Heart left ventricle (tissue), 16 donors: ENCODE measurements around the gene MSI2. TPM values are rescaled to one million over a fixed set of nuclear protein-coding genes. Genes with fewer than 3 reads are reported as not detected.

Experiments used
- ATAC-seq, 4 donors: fragments of 200-7000 bp; cut with Tn5 transposase; one replicate each; pipeline ENCODE4 v1.9.1; 2020 to 2022; ENCODE audit warnings: moderate library complexity in 4 of 4, mild to moderate bottlenecking in 3 of 4, moderate number of reproducible peaks in 1 of 4
- DNase-seq, 5 donors: peaks; one replicate each; pipeline ENCODE4 v3.0.0-alpha.2; 2020
- H3K27ac ChIP-seq, 12 donors: fragments of 200-600 bp; sonication (generic) in 4 of 12; one replicate each; pipeline versions ENCODE4 v1.5.0 to v1.8.0; 2016 to 2022; ENCODE audit warnings: mild to moderate bottlenecking in 2 of 12
- H3K27me3 ChIP-seq, 9 donors: fragments of 200-600 bp; sonication (generic) in 2 of 9; one replicate each; pipeline versions ENCODE4 v1.5.1 to v1.8.0; 2016 to 2022; ENCODE audit warnings: mild to moderate bottlenecking in 3 of 9
- H3K36me3 ChIP-seq, 9 donors: fragments of 200-600 bp; sonication (generic) in 2 of 9; one replicate each; pipeline versions ENCODE4 v1.5.0 to v1.8.0; 2018 to 2022; ENCODE audit warnings: mild to moderate bottlenecking in 2 of 9
- H3K4me1 ChIP-seq, 12 donors: fragments of 200-600 bp; sonication (generic) in 4 of 12; one replicate each; pipeline versions ENCODE4 v1.5.0 to v1.8.0; 2016 to 2022; ENCODE audit warnings: mild to moderate bottlenecking in 3 of 12
- H3K4me3 ChIP-seq, 12 donors: fragments of 200-600 bp; sonication (generic) in 4 of 12; one replicate each; pipeline versions ENCODE4 v1.5.0 to v1.8.0; 2017 to 2022; ENCODE audit warnings: mild to moderate bottlenecking in 9 of 12, moderate library complexity in 4 of 12
- H3K9me3 ChIP-seq, 12 donors: fragments of 200-600 bp; sonication (generic) in 4 of 12; one replicate each; pipeline versions ENCODE4 v1.5.0 to v1.8.0; 2016 to 2022; ENCODE audit warnings: mild to moderate bottlenecking in 1 of 12
- CTCF ChIP-seq, 12 donors: fragments of 200-600 bp; sonication (generic) in 4 of 12; IDR thresholded peaks; one replicate each; pipeline versions ENCODE4 v1.5.0 to v1.8.0; 2018 to 2022; ENCODE audit warnings: antibody characterized with exemption in 12 of 12, mild to moderate bottlenecking in 5 of 12
- POLR2A ChIP-seq, 2 donors: fragments of 450-650 bp; IDR thresholded peaks; one replicate each; pipeline ENCODE4 v1.6.1; 2017; ENCODE audit warnings: antibody characterized with exemption in 2 of 2, mild to moderate bottlenecking in 2 of 2, moderate library complexity in 2 of 2
- WGBS, 4 donors: extraction: QIAGEN DNeasy Blood & Tissue Kit in 2 of 4; methylation state at CpG; one replicate each; pipeline versions ENCODE4 v1.1.5 to v1.1.7; 2013 to 2018; 5-methylcytosine and 5-hydroxymethylcytosine counted together
- intact Hi-C, 10 donors: fragments of 100-400 bp; cut with DNase I; formaldehyde crosslinking; loops; one replicate each; pipeline versions ENCODE4 v1.11.1 to v1.14.2; 2022
- polyA plus RNA-seq, 2 donors: library from polyadenylated mRNA; stranded (reverse); fragments of 200-250 nt; gene quantifications; one replicate each; pipeline ENCODE4 v1.2.3, GENCODE V29; 2013
- total RNA-seq, 9 donors: library from RNA; depleted of rRNA in 2 of 9; stranded (reverse); fragments of >200 nt in 2 of 9; fragmentation: NEBNext Ultra II Directional in 3 of 9; extraction: Animal tissue kit (Norgen Biotek cat#: 25700) in 3 of 9; gene quantifications; one replicate each; pipeline versions ENCODE4 v1.1.0 to v1.2.4, GENCODE V29; 2016 to 2023
- donor health status: ischemic (EF 13 %, LVEDD 7.1; RV severe dilation, severe dysfunction).
- donor health status: healthy with polysubstance abuse.
- donor health status: DM: no; HTN: yes; CAD: no.
- donor health status: DM: no; HTN: no; CAD: no.
- donor health status: ischemic (EF 25% LVEDD 6.9; RV normal size, moderate dysfunction).
- donor health status: ischemic (EF 25% LVEDD 5.7; RV mildly dilated, moderate dysfunction).
- donor health status: healthy.
- donor health status: DM: yes; HTN: yes; CAD: no.
- donor health status: ischemic (EF 35%, LVEDD 5.7; RV mildly dilated, moderate dysfunction).
- donor health status: nonischemic (EF 11% LVEDD 7.7; RV severe dilation, severe dysfunction).
- donor health status: DM: yes; HTN: yes; CAD: no.
- donor health status: PGD.
- donor health status: ischemic (EF 29% LVEDD 5.4; RV normal size, mild dysfunction).
- donor health status: nonischemic (EF 23%, LVEDD 6.1; RV moderate dilation, normal function).

Gene MSI2
- total and polyA plus RNA-seq, 11 donors, result 35.9 to 120 (median 104) TPM

GRCh38 chr17:57703273-57703672 is 446.9 kb downstream of the MSI2 start:
- no peaks in the 10 kb centered on the region for H3K27me3 ChIP-seq
- peaks cover 0 to 10% (median 4%) of the 10 kb centered on the region in 12 donors for H3K4me1 ChIP-seq
- no peaks in the 10 kb centered on the region for H3K36me3 ChIP-seq
- TF ChIP-seq POLR2A (IDR thresholded peaks at IDR 0.05) (no peak), CTCF (IDR thresholded peaks at IDR 0.05) (no peak)
- DNase-seq (no peak), ATAC-seq (no peak)
- H3K4me3 ChIP-seq, result no peak overlapping the region
- no peaks in the 10 kb centered on the region for H3K9me3 ChIP-seq
- no peak overlapping the region for H3K27ac ChIP-seq
- WGBS, 4 donors, result 87 to 95% (median 92%) methylated on average over 1 of the region's 1 CpG
- intact Hi-C loops, result no loop called here

- no peak for ATAC-seq
- intact Hi-C loops, result no loop called here
- no peaks in the 10 kb centered on the region for H3K27me3 ChIP-seq
- 92 to 100% (median 100%) methylated on average over 1 of the region's 1 CpG for WGBS, 4 donors
- no peaks in the 10 kb centered on the region for H3K36me3 ChIP-seq
- no peak for TF ChIP-seq POLR2A (IDR thresholded peaks at IDR 0.05)
- TF ChIP-seq CTCF (IDR thresholded peaks at IDR 0.05), result no peak
- DNase-seq, result no peak
- H3K9me3 ChIP-seq, result no peaks in the 10 kb centered on the region
- H3K4me3 ChIP-seq, result no peak overlapping the region
- H3K27ac ChIP-seq, result no peak overlapping the region
- H3K4me1 ChIP-seq, result peaks cover 0 to 13% (median 5%) of the 10 kb centered on the region in 12 donors
These were observed 448.1 kb downstream of the MSI2 start for GRCh38 chr17:57704448-57704847.

- ATAC-seq (no peak), DNase-seq (no peak)
- intact Hi-C loops, result no loop called here
- peaks cover 0 to 13% (median 5%) of the 10 kb centered on the region in 12 donors for H3K4me1 ChIP-seq
- TF ChIP-seq POLR2A (IDR thresholded peaks at IDR 0.05), result no peak
- TF ChIP-seq CTCF (IDR thresholded peaks at IDR 0.05), result no peak
- H3K4me3 ChIP-seq, result no peak overlapping the region
- no peaks in the 10 kb centered on the region for H3K9me3 ChIP-seq
- no peaks in the 10 kb centered on the region for H3K36me3 ChIP-seq
- no peaks in the 10 kb centered on the region for H3K27me3 ChIP-seq
- no peak overlapping the region for H3K27ac ChIP-seq
- WGBS, 4 donors, result 73 to 81% (median 80%) methylated on average over 12 of the region's 12 CpGs
These were observed 449.8 kb downstream of the MSI2 start for GRCh38 chr17:57705921-57706695.

DNA sequence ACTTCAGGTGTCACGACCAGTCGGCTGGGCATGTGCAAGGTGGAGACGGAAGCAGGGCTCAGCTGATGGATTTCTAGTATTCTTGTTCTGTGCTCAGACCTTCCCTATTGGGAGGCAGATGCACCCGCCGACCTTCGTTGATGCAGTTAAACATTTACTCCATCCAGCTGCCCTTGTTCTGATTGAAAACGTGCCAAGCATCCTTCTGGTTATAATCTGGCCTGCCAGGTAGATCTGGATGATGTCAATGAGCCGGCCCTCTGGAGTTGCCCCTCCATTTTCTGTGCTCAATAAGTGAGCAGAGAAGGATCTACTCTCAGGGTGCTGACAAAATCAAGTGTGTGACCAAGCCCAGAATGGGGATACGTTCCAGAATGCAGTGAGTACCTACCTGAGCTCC is 450.4 kb downstream of the MSI2 start:
- no peaks in the 10 kb centered on the region for H3K9me3 ChIP-seq
- no peak overlapping the region for H3K4me3 ChIP-seq
- no peak for DNase-seq
- H3K27me3 ChIP-seq, result no peaks in the 10 kb centered on the region
- H3K27ac ChIP-seq, result no peak overlapping the region
- H3K4me1 ChIP-seq, result peaks cover 0 to 13% (median 5%) of the 10 kb centered on the region in 12 donors
- ATAC-seq, result no peak
- H3K36me3 ChIP-seq, result no peaks in the 10 kb centered on the region
- no peak for TF ChIP-seq CTCF (IDR thresholded peaks at IDR 0.05)
- no peak for TF ChIP-seq POLR2A (IDR thresholded peaks at IDR 0.05)
- WGBS, 4 donors, result 87 to 94% (median 89%) methylated on average over 9 of the region's 9 CpGs
- intact Hi-C loops, result no loop called here
